Coronary artery (tissue), 2 donors: ENCODE results near the gene ADIPOR1.
"Not testable (repeated sequence)": the region's sequence is repeated elsewhere in the genome, so short reads cannot be mapped to it uniquely, and the experiment has no call there.

Experiments
- DNase-seq: peaks from one replicate; pipeline ENCODE4 v3.0.0-alpha.2; 2017; ENCODE audit warnings: low spot score
- H3K27ac ChIP-seq, 2 donors: fragments of 200-600 bp; sonication (generic); one replicate each; pipeline ENCODE4 v1.5.1; 2016 to 2019
- H3K4me3 ChIP-seq: fragments of 200-600 bp; sonication (generic); 2 replicates; pipeline ENCODE4 v1.5.1; 2016; ENCODE audit warnings: mild to moderate bottlenecking, moderate library complexity
- TF ChIP-seq, protein P1 (sequence below): fragments of 200-600 bp; sonication (generic); IDR thresholded peaks from one replicate; pipeline ENCODE4 v1.5.1; 2019; ENCODE audit warnings: antibody characterized with exemption

Gene ADIPOR1

DNA sequence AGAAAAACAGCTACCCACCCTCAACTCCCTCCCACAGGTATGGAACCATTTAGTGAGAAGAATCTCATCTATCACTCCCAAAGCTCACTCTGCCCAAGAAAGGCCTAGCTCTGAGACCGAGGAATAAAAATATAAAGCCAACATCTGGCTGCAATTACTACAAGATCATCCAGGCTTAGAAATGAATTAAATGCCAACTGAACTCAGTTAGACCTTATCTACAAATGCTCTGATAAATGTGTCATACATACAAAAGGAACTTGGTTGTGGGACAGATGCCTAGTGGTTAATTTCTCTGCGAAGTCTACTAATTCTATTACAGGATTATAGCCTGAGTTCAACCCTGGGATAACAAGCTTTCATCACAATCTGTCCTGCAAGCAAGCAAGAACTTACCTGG is 6.7 kb downstream of the ADIPOR1 start:
- no peak for DNase-seq
- H3K4me3 ChIP-seq: no peak overlapping the region
- TF ChIP-seq, protein P1, sequence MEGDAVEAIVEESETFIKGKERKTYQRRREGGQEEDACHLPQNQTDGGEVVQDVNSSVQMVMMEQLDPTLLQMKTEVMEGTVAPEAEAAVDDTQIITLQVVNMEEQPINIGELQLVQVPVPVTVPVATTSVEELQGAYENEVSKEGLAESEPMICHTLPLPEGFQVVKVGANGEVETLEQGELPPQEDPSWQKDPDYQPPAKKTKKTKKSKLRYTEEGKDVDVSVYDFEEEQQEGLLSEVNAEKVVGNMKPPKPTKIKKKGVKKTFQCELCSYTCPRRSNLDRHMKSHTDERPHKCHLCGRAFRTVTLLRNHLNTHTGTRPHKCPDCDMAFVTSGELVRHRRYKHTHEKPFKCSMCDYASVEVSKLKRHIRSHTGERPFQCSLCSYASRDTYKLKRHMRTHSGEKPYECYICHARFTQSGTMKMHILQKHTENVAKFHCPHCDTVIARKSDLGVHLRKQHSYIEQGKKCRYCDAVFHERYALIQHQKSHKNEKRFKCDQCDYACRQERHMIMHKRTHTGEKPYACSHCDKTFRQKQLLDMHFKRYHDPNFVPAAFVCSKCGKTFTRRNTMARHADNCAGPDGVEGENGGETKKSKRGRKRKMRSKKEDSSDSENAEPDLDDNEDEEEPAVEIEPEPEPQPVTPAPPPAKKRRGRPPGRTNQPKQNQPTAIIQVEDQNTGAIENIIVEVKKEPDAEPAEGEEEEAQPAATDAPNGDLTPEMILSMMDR: no peak
- no peak overlapping the region for H3K27ac ChIP-seq

DNA sequence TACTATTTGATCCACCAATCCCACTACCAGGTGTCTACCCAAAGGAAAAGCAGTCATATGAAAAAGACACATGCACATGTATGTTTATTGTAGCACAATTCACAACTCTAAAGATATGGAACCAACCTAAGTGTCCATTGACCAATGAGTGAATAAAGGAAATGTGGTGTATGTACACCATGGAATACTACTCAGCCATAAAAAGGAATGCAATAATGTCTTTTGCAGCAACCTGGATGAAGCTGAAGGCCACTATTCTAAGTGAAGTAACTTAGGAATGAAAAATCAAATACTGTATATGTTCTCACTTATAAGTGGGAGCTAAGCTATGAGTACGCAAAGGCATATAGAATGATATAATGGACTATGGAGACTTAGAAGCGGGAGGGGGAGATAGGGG is 12.6 kb downstream of the ADIPOR1 start:
- no peak overlapping the region for H3K4me3 ChIP-seq
- DNase-seq: no peak
- TF ChIP-seq, protein P1: no peak

DNA sequence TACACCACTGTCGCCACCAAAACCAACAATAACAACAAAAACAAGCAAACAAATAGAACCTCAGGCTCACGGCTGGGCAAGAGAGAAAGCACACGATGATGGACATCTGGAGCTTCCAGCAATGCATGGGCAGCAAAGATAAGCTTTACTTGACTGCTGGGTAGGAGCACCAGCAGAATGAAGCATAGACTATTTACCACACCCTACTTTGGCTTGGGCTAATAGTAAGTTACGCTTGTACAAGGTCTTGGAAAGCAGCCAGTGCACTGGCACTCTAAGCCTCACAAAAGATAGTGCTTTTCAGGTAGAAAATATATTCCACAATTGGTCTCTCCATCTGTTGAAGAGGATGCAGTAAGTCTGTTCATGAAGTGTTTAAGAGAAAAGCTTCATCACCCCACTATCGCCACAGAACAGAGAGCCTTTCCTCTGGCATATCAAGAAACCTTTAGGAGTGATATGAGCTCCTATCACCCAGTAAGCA is 13.6 kb downstream of the ADIPOR1 start:
- no peak for DNase-seq
- H3K4me3 ChIP-seq: no peak overlapping the region
- H3K27ac ChIP-seq: no peak overlapping the region
- TF ChIP-seq, protein P1: no peak

More for the DNA sequence above, 12.6 kb downstream of the ADIPOR1 start:
- no peak overlapping the region for H3K27ac ChIP-seq

DNA sequence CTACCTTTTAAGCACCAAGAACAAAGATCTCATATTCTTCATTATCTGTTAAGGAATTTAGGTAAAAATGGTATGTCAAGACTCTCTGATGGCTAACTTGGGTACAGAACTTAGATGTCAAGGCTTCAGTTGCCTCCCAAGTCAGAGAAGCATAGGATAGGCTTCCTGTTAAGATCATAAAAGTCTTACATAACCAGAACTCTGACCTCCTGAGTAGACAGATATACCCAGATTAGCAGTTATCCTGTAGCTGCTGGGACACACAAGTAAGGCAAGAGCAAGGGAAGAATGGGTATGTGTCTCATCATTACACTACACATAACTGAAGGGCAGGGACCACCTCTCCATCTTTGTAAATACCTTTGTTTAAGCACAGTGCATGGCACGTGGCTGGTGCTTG is 15.7 kb downstream of the ADIPOR1 start:
- Histone ChIP-seq H3K27ac (no peak overlapping the region), H3K4me3 (no peak overlapping the region)
- TF ChIP-seq, protein P1: no peak
- no peak for DNase-seq

DNA sequence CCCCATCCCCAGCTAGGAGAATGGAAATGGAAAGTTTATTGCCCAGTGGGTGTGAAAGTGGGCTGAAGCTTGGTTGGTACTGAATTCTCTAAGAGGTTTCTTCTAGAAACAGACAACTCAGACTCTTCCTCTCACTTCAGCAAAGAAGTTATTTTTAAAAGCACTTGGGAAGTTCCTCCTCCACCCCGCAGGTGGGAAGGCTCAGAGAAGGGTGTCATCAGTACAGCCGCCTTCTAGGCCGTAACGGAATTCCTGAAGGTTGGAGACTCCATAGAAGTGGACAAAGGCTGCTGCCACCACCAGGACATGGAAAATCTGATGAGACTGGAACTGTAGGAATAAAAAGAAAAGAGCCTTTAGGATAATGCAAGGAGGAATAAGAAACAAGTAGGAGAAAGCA is 16.7 kb downstream of the ADIPOR1 start:
- no peak overlapping the region for H3K4me3 ChIP-seq
- TF ChIP-seq, protein P1: no peak
- DNase-seq: no peak
- H3K27ac ChIP-seq: no peak overlapping the region

DNA sequence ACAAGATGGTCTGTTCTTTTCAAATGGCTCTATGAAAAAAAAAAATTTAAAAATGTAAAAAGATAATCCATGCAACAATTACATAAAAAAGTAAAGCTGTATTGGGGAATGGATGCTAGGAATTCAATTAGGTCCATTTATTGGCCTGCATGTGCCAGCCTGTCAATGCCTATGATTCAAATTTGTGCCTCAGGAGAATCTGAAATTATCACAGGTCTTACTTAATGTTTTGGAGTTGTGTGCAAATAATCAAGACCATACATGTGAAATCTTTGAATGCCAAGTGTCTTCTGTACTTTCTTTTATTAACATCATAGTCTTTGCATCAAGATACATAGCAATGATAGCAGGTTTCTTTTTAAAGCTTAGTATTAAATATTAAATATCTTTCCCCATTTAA is 17.6 kb downstream of the ADIPOR1 start:
- TF ChIP-seq, protein P1: no peak
- no peak overlapping the region for H3K4me3 ChIP-seq
- H3K27ac ChIP-seq: no peak overlapping the region
- no peak for DNase-seq

DNA sequence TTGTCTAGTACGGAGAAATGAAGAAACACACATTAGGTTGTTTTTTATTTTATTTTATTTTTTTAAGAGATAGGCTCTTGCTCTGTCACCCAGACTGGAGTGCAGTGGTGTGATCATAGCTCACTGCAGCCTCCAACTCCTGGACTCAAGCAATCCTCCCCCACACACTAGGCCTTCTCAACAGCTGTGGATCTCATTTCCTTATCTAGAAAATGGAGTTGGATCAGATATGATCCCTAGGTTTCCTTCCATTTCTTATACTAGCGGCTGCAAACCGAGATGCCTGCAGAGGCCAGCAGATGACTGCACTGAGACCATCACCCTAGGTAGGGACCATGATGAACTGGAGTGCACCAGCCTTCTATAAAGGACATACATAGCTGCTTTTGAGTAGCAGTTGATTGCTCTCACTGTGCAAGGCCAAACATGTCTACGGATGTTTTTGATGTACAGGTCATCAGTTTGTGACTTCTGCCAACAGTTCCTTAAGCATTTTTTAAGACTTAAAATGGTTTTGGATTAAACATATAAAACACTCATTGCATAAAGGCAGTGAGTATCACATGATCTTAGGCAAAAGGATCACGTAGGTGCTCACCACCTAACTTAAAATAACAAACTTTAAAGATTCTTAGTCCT is 19.7 kb downstream of the ADIPOR1 start:
- DNase-seq: no peak
- no peak overlapping the region for H3K27ac ChIP-seq
- TF ChIP-seq, protein P1: no peak
- H3K4me3 ChIP-seq: no peak overlapping the region

DNA sequence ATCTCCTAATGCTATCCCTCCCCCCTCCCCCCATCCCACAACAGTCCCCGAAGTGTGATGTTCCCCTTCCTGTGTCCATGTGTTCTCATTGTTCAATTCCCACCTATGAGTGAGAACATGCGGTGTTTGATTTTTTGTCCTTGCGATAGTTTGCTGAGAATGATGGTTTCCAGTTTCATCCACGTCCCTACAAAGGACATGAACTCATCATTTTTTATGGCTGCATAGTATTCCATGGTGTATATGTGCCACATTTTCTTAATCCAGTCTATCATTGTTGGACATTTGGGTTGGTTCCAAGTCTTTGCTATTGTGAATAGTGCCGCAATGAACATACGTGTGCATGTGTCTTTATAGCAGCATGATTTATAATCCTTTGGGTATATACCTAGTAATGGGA is 21.7 kb downstream of the ADIPOR1 start:
- not testable (repeated sequence) for DNase-seq, H3K4me3 ChIP-seq, H3K27ac ChIP-seq
